Fibroblast of lung (primary cell): ENCODE data around the gene OSBP.

Experiments used
- CTCF ChIP-seq, 2 donors: IDR thresholded peaks in 1 of 2; conservative IDR thresholded peaks in 1 of 2; 1 replicate in 1 of 2; 2 replicates in 1 of 2; pipeline ENCODE4 v1.5.1; 2011 to 2012; ENCODE audit warnings: low read length in 2 of 2, control low read depth in 1 of 2, inconsistent platforms in 1 of 2, low read depth in 1 of 2, mild to moderate bottlenecking in 1 of 2
- EZH2 ChIP-seq: IDR thresholded peaks from 2 replicates; pipeline ENCODE4 v1.5.1; 2012; ENCODE audit warnings: low read length, control low read depth, mild to moderate bottlenecking; ENCODE audit errors: missing control alignments

- no peak for TF ChIP-seq CTCF (conservative IDR thresholded peaks at IDR 0.05 in 1 of 2, IDR thresholded peaks at IDR 0.05 in 1 of 2; ENCODE audit: low read depth in 1 of 2, low read length in 2 of 2)
- no peak for TF ChIP-seq EZH2
These were observed 55.7 kb downstream of the OSBP start for GRCh38 chr11:59559886-59560285.
